Calu3 (cell line): Measurements from ENCODE around the gene TUBB. TPM values are rescaled to one million over a fixed set of nuclear protein-coding genes. Genes with fewer than 3 reads are reported as not detected.

Experiments used
- BruUV-seq: library from RNA; stranded (reverse); fragments of 400-500 nt; replicated peaks from 2 replicates; lab custom pipeline; 2021; lab: Mats Ljungman, UMichigan
- CTCF ChIA-PET: fragments of 300-600 bp; sonication (Branson Sonifier 250); formaldehyde crosslinking; loops from one replicate; lab custom pipeline; 2022; ENCODE audit warnings: antibody characterized with exemption; lab: Charles Lee
- DNase-seq: peaks from one replicate; pipeline ENCODE4 v3.0.0; 2022
- H3K27ac Mint-ChIP-seq: one replicate; pipeline ENCODE4 v1.8.0; 2022; ENCODE audit warnings: mixed read lengths; ENCODE audit not compliant: unreplicated experiment
- H3K27me3 Mint-ChIP-seq: one replicate; pipeline ENCODE4 v1.8.0; 2022; ENCODE audit warnings: mixed read lengths; ENCODE audit not compliant: unreplicated experiment
- H3K36me3 Mint-ChIP-seq: one replicate; pipeline ENCODE4 v1.8.0; 2022; ENCODE audit warnings: mild to moderate bottlenecking, moderate library complexity, mixed read lengths; ENCODE audit not compliant: insufficient read depth, unreplicated experiment
- H3K4me1 Mint-ChIP-seq: one replicate; pipeline ENCODE4 v1.8.0; 2022; ENCODE audit warnings: mild to moderate bottlenecking, low read depth, mixed read lengths; ENCODE audit not compliant: unreplicated experiment
- H3K4me3 Mint-ChIP-seq: one replicate; pipeline ENCODE4 v1.8.0; 2022; ENCODE audit warnings: mild to moderate bottlenecking, low read depth, moderate library complexity, mixed read lengths; ENCODE audit not compliant: unreplicated experiment
- H3K9me3 Mint-ChIP-seq: one replicate; pipeline ENCODE4 v1.8.0; 2022; ENCODE audit warnings: low read depth, mixed read lengths; ENCODE audit not compliant: unreplicated experiment
- intact Hi-C: fragments of 100-400 bp; cut with micrococcal nuclease; formaldehyde crosslinking; loops from one replicate; pipeline ENCODE4 v1.10.0; 2022; ENCODE audit not compliant: unreplicated experiment
- total RNA-seq: library from RNA; stranded (reverse); gene quantifications from 2 replicates; pipeline ENCODE4 v1.2.3, GENCODE V29; 2022
- TF ChIP-seq, protein P1 (sequence below): fragments of 200-600 bp; IDR thresholded peaks from one replicate; pipeline ENCODE4 v1.8.0; 2022; ENCODE audit warnings: antibody characterized with exemption; ENCODE audit not compliant: unreplicated experiment

The TUBB gene
- total RNA-seq, 1 experiment from 2014 or later: 1,123 TPM

- H3K9me3 Mint-ChIP-seq: no peaks in the 10 kb centered on the region
- CTCF ChIA-PET: interaction anchor here (1.1 to 1.6 kb wide), 5 partner anchors 10 to 28 kb away, joined by 4 to 5 read pairs (median 4); partner anchors contain the start of gene MDC1
- H3K27me3 Mint-ChIP-seq: no peaks in the 10 kb centered on the region
- peaks cover 44% of the 10 kb centered on the region for H3K4me1 Mint-ChIP-seq
- H3K27ac Mint-ChIP-seq: peak overlapping the region; percentile 4
- DNase-seq: peak; percentile 56
- intact Hi-C loops: no loop called here
- no TSS peak for BruUV-seq
- peak overlapping the region; percentile 3 for H3K4me3 Mint-ChIP-seq
- TF ChIP-seq, protein P1, sequence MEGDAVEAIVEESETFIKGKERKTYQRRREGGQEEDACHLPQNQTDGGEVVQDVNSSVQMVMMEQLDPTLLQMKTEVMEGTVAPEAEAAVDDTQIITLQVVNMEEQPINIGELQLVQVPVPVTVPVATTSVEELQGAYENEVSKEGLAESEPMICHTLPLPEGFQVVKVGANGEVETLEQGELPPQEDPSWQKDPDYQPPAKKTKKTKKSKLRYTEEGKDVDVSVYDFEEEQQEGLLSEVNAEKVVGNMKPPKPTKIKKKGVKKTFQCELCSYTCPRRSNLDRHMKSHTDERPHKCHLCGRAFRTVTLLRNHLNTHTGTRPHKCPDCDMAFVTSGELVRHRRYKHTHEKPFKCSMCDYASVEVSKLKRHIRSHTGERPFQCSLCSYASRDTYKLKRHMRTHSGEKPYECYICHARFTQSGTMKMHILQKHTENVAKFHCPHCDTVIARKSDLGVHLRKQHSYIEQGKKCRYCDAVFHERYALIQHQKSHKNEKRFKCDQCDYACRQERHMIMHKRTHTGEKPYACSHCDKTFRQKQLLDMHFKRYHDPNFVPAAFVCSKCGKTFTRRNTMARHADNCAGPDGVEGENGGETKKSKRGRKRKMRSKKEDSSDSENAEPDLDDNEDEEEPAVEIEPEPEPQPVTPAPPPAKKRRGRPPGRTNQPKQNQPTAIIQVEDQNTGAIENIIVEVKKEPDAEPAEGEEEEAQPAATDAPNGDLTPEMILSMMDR: no peak
- peaks cover 58% of the 10 kb centered on the region for H3K36me3 Mint-ChIP-seq
Observed at GRCh38 chr6:30707281-30707850, 12.8 kb upstream of the TUBB start.

GRCh38 chr6:30709101-30709868, 10.9 kb upstream of the TUBB start:
- intact Hi-C loops: loop anchor here (2.0 kb wide), 1 partner anchor 14 kb away; no protein-coding TSS in a partner anchor
- TF ChIP-seq, protein P1: no peak
- CTCF ChIA-PET: interaction anchor here (0.6 to 1.2 kb wide), 6 partner anchors 8 to 205 kb away, joined by 3 to 4 read pairs (median 3); partner anchors contain the start of genes MDC1 and VARS2

DNA sequence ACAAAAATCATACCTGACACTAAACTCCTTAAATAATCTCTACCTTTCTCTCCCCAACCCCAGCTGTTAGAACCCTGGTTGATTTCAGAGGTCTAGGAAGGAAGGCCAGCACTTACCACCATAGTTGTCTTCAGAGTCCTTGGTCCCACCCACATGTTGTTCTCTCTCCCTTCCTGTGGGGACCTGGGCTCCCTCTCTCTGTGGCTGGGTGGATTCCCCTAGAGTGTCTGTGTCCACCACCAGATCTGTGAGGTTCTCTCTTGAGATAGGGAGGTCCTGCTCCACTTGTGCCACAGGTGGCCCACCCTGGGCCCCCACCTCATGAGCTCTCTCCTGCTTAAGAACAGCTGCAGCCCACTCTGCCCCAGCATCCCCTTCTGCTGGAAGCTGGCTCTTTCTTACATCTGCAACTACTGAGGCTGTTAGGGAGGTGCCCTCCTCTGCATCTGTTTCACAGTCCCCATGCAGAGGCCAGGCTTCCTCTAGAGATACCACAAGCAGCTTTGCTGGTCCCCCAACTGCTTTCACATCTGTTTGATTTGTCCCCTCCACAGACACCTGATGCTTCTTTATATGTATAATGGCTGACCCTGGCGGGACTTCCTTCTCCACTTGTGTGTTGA, 8.3 kb upstream of the TUBB start:
- H3K27me3 Mint-ChIP-seq: no peaks in the 10 kb centered on the region
- no peak for DNase-seq
- peaks cover 60% of the 10 kb centered on the region for H3K4me1 Mint-ChIP-seq
- intact Hi-C loops: no loop called here
- H3K4me3 Mint-ChIP-seq: no peak overlapping the region
- H3K9me3 Mint-ChIP-seq: peaks cover 3% of the 10 kb centered on the region
- CTCF ChIA-PET: interaction anchor here (1.0 kb wide), 1 partner anchor 40 kb away, joined by 3 read pairs; no protein-coding TSS in a partner anchor
- peaks cover 47% of the 10 kb centered on the region for H3K36me3 Mint-ChIP-seq
- no peak overlapping the region for H3K27ac Mint-ChIP-seq
- no TSS peak for BruUV-seq
- TF ChIP-seq, protein P1: no peak

More at GRCh38 chr6:30709101-30709868, 10.9 kb upstream of the TUBB start:
- no peaks in the 10 kb centered on the region for H3K9me3 Mint-ChIP-seq
- peaks cover 49% of the 10 kb centered on the region for H3K36me3 Mint-ChIP-seq
- no TSS peak for BruUV-seq
- peak overlapping the region; percentile 38 for H3K27ac Mint-ChIP-seq
- H3K4me1 Mint-ChIP-seq: peaks cover 50% of the 10 kb centered on the region
- no peak overlapping the region for H3K4me3 Mint-ChIP-seq
- no peaks in the 10 kb centered on the region for H3K27me3 Mint-ChIP-seq
- DNase-seq: no peak

DNA sequence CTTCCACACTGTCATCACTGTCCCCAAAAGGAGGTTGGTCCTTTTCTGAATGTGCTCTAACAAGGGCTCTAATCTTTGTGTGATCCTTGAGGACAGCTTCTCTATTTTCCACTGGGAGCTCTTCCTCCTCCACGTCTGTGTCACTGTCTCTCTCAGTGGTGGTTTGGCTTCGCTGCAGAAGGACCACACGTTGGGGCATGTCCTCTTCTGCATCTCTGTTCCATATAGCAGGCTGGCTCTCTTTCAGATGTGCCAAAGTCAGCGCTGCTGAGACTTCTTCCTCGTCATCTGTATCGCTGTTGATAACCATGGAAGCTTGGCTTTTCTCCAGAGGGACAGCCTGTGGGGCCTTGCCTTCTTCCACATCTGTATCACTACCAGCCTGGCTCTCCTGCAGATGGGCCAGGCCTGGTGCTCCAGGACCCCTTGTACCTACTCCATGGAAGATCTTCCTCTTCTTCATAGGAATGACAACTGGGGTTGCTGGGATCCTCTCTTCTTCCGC, 7.7 kb upstream of the TUBB start:
- CTCF ChIA-PET: no interaction called here
- no peak for DNase-seq
- Mint-ChIP-seq H3K36me3 (peaks cover 53% of the 10 kb centered on the region), H3K27ac (no peak overlapping the region), H3K4me3 (no peak overlapping the region), H3K27me3 (no peaks in the 10 kb centered on the region), H3K9me3 (peaks cover 3% of the 10 kb centered on the region), H3K4me1 (peaks cover 60% of the 10 kb centered on the region)
- TF ChIP-seq, protein P1: no peak
- intact Hi-C loops: no loop called here
- BruUV-seq: no TSS peak
